T-helper 22 cell (primary cell): ENCODE data around the gene ARID1B.

ENCODE experiments used
- DNase-seq: peaks from one replicate; pipeline ENCODE4 v3.0.0-alpha.2; 2020; ENCODE audit warnings: low read depth

ARID1B gene

DNA sequence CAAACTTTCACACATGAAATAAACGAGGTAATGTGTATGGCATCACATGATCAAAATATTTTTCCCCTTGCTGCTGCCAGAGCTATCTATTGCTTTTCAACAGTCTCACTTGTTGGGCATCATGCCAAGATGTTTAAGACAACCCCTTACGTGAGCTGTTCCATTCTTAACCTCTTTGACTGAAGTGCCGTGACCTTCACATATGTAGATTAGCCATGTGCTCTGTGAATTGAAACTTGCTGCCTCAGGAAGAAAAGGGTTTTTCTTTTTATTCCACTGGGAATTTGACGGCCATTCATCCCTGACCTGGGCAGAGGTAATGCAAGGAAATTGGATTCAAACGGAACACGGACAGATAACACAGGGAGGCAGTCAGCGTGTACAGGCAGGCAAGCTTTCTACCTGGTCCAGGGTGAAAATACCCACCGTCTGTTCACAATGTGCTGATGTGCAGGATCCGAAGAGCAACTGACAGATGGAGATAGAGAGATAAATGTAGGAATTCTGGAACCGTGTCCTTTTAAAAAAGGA, 14.2 kb downstream of the ARID1B start:
- no peak for DNase-seq

DNA sequence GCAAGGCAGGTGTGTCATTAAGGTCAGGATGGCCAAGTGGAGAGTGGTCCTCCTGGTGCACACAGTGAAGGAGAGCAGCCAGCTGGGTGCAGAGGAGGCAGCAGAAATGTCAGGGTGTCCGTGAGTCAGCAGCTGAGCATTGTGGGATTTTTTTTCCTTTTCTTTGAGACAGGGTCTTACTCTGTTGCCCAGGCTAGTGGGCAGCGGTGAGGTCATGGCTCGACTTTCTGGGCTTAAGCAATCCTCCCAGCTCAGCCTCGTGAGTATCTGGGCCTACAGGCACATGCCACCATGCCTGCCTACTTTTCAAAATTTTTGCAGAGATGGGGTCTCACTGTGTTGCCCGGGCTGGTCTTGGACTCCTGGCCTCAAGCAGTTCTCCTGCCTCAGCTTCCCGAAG, 16.0 kb downstream of the ARID1B start:
- DNase-seq: no peak

DNA sequence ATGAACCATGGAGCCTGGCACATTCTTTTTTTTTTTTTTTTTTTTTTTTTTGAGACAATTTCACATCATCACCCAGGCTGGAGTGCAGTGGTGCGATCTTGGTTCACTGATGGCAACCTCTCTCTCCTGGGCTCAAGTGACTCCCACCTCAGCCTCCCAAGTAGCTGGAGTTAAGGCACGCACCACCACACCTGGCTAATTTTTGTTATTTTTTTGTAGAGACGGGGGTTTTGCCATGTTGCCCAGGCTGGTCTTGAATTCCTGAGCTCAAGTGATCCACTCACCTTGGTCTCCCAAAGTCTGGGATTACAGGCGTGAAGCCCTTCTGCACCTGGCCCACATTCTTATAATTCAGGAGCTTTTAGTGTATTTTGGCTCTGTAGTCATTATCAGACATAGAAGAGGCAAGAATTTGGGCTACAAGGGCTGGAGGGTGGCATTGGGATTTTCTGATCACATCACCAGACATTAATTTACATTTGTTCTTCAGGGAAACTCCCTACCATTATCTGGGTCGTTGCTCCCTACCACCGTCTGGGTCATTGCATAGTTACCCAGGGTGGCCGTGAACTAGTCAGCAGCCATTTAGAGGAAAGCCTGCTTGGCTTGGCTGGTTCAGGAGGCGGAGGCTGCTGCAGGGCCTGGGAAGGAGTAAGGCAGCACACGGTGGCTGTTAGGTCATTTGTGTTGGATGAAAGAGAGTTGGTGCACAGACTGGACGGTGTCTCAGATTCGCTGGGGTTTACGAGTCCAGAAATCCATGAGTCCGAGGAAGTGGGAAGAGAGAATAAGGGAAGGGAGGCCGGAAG, 17.6 kb downstream of the ARID1B start:
- peak; percentile 16 for DNase-seq

DNA sequence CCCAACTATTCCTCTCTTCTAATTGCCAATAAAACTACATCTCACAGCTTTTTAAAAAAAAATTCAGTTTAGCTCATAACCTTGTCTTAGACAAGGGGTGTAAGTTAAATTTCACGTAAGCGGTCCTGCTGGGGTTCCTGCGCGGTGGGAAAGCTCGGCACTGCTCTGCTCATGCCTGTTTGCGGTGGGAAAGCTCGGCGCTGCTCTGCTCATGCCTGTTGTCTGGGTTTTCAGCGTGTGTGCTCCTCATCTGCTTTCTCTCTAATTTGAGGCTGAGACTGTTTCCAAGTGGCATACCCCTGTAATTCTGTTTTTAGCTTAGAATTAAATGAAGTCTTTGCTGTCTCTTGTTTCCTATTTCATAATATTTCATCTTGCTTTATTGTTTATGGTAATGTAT, 18.6 kb downstream of the ARID1B start:
- DNase-seq: no peak

DNA sequence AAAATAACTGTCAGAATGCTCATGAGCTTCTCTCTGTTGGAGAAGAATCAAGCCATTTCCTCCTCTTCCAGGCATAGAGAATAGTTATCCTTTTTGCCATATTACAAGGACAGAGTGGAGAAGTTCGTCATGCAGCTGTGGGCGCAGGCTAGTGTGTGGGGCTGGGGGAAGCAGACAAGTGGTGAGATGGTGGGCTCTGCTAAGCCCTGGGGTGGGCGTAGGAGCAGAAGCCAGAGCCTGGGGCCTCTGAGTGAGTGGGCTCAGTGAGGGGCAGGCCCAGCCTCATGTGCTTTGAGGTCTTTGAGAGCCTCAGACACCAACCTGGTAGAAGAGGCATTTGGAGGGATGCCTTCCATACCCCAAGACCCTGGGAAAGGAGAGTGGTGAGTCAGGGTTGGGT, 19.4 kb downstream of the ARID1B start:
- no peak for DNase-seq

DNA sequence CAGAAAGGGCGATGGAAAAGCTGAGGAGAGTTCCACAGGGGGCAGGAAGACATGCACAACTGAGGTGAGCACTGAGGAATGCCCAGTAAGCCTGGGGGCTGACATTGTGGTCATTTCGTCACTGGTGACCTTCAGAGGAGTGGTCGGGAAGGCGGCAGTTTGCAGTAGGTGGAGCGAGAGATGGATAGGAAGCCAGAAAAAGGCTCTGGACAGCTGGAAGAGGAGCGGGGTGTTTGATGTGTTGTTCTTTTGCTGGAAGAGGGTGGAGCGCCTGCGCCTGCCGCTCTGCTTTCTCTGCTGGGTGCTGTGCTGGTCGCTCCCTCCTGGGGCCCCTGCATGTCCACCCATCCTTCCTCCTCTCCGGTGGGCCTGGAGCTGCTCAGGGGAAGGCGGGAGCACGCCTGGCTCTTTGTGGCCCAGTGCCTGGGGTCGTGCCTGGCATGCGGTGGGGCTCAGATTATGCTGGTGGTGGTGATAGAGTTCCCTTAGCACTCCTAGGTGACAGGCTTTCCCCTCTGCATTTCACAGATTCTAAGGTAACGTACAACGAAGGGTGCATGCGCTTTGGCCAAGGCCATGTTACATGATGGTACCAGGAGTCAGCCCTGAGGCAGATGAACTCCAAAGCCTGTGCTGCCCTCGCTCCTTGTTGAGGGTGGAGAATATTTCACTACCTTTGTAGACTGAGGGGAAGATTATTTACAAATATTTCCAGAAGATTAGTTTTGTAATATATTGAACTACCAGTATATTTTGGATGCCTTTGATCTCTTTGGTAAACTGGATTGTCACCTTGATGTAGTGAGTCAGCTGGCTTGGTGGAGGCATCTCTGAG, 20.9 kb downstream of the ARID1B start:
- DNase-seq: no peak

DNA sequence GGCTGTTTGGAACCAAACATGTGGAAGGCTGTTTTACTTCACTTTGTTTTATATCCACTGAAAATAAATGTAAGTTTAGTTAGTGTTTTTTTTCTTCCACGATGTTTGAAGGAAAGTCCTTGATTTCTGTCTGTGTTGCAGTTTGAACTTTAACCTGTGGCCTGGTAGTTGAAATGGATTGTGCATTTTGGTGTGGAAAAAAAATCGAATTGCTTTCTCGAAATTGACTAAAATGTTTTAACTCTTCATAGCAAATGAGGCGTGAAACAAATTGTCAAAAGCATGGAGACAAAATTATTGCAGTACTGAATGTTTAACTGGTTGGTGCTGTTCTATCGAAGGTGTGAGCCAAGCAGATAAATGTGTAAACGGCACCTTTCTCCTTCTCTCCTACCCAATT, 24.5 kb downstream of the ARID1B start:
- no peak for DNase-seq

DNA sequence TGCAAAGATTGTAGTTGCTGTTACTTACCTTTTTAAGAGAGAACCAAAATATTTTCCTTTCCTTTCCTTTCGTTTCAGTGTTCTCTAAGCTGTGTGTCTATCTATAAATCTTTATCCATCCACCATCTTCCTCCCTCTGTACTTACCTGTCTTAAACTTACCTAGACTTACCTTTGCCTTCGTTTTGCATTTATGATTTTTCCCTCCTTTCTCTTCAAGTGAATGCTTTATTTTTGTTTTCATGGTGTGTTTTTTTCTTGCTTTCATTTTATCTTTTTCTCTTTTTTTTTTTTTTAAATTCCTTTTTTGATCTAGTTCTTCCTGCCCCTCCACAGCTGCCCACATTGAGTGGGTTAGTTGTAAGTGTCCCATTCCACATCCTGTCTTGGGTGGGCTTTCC, 26.2 kb downstream of the ARID1B start:
- no peak for DNase-seq

DNA sequence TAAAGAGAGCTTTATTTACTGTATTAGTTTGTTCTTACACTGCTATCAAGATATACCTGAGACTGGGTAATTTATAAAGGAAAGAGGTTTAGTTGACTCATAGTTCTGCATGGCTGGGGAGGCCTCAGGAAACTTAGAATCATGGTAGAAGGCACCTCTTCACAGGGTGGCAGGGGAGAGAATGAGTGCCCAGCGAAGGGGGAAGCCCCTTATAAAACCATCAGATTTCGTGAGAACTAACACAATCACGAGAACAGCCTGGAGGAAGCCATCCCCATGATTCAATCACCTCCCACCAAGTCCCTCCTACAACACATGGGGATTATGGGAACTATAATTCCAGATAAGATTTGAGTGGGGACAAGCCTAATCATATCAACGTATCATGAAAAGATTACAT, 27.2 kb downstream of the ARID1B start:
- no peak for DNase-seq

DNA sequence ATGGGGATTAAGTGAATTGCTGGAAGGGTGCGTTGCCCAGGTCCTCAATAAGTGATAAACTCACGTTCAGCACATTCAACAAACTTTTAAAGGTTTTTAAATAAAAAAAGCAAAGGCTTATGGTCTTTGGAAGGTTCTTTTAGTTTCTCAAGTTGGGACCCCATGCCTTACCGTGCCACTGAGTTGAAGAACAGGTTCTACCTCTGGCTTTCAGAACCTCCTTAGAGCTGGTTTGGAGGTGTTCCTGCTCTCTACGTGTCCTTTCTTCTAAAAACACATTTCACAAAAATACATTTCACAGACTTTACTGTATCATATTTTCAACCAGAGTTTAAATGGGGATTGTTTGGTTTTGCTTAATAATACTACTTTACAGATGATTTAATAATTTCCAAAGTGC, 29.0 kb downstream of the ARID1B start:
- DNase-seq: no peak

DNA sequence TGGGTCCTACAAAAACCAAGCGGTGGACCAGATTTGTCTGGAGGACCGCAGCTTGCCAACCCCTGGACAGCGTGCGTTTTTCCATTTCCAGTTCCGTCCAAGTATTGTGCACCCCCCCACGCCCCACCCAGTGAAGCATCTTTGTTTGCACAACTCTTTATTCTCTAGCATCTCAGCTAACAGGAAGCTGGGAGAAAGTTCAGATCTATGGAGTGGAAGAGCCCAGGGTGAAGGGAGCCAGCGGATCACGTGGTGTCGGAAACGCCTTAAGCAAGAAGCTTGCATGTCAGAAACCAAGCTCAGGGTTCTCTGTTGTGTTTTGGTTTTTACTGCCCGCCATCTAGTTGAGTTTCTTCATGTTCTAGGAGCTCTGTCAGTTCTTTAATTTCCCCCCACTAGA, 29.9 kb downstream of the ARID1B start:
- DNase-seq: no peak

DNA sequence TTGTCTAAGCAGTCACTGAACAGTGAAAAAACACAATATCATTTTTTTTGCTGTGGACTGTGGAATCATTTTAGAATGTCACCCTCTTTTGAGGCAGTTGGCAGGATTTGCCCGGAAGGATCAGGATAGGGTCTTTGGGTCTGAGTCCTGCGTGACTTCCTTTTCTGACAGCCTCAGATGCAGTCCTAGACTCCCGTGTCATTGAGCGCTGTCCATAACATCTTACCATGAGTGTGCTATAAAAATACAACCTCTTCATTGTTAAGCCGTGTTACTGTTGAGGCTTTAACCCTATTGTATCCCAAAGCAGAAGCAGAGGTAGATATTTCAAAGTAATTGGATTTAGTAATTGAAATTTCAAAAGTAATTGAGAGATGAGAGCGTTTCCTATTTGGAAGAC, 30.6 kb downstream of the ARID1B start:
- no peak for DNase-seq

DNA sequence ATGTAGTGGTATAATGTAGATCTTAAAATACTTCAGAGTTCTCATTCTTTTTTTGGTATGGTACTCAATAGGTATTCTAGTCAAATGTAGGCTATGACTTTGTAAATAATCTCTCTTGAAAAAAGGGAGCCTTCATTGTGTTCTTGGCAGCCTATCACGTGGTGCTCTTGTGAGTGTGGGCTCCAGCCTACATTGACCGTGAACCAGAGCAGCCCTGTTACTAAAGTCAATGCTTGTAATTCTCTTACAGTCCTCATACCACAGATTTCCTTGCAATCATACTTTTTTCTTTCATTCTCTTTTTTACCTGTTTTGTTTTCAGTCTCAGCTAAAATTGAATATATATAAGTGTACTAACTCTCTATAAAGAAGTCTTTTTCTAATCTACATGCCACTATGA, 31.1 kb downstream of the ARID1B start:
- no peak for DNase-seq

DNA sequence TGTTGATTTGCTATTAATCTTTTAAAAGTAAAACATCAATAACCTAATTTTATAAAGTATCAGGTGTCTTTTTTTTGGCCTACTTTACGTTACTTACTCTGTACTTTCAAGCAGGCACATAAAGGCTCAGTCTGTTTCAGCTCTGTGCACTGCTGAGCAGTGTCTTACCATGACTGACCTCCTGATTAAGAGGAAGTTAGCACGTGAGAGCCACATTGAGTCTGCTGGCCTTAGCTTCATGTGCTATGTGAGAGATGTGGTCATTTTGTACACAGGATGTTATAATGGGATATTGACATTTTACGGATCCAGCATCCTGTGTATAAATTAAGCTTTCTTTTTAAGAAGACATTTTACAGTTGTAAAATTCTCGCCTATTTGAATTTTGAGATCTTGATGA, 31.9 kb downstream of the ARID1B start:
- DNase-seq: no peak

DNA sequence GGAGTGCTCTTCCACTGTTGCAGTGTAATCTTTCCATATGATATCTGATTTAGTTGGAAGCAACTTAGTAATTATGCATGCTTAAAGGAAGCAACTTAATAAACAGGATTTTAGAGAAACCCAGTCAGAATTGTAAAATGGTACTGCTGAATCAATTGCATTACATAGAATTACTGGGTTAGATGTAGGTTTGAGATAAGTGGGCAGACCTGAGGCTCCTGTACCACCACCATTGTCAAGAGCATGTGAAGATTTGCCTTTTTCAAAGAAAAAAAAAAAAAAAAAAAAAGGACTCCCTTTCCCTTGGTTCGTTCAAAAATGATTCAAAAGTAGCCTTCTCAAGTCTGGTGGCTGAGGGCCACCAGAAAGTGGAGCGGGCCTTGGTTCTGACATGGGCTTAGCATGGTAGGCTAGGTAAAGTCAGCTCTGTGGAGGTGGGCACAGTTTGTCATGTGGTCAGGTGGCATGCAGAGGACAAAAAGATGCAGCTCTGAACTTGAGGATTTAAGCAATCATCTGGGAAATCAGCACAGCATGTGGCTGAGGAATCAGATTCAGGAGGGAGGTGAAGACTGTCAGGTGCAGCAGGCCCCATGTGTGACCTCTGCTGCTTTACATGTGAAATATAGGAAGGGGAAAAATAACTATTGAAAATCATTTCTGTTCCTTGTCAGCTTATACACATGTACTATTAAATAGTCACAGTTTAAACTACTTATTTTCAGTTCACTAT, 32.4 kb downstream of the ARID1B start:
- no peak for DNase-seq

DNA sequence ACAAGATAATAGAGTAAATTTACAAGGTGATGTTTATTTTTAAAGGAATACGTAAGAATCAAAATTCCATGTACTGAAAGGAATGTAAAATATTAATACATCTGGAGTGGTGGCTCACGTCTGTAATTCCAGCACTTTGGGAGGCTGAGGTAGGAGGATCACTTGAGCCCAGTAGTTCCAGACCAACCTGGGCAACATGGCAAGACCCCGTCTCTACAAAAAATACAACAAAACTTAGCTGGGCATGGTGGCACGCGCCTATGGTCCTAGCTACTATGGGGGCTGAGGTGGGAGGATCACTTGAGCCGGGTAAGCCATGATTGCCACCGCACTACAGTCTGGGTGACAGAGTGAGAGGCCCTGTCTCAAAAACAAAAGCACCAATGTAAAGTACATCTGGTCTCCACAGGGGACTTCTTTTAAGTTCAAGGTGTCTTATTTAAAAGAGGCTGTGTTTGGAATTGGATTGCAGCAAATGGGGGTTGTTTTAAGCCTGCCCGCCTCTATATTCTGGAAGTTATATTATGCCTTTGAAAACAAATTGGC, 36.9 kb downstream of the ARID1B start:
- DNase-seq: no peak

DNA sequence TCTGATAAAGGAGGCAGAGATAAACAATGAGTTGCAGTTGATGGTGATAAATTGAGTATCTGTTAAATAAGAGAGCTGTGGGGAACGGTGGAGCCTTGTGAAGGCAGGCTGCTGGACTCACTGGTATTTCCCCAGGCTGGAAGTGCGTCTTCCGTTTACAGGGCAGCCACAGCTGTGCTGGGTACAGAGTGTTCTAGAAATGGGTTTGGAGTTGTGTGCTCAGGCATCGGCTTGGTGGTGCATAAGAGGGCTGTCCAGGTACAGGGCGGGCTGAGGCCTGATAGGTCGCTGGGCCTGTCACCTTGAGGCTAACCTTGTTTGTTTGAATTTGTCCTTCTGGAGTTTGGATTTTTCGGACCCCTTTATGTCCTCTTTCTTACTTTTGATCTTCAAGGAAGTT, 39.3 kb downstream of the ARID1B start:
- DNase-seq: no peak

DNA sequence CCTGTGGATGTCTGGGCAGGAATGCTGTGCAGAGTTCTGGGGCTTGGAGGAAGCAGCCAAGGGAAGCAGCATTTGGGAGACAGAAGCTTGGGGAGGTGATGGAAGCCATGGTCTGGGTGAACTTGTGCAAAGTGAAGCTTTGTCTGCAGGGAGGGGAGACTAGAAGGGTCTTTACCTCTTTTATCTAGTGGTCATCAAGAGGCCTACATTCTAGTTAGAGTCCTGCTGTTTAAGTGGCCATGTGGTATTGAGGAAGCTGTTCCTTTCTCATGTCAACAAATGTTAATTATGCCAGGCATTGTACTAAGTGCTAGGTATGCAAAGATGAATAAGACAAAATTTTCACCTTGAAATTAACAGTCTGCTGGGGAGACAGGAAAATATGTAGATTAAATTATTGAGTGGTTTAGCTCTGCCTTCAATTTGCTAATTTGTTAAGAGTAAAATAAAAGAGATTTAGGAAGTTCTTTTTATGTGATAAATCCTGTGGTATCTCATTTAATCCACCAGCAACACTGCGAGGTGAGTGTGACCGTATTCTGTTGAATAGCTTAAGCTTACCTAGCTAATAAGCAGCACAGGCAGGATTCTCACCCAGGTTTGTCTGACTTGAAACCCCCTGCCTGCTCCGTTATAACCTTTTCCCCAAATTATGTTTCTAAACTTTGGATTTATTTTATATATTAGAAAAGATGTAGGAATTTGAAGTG, 43.1 kb downstream of the ARID1B start:
- no peak for DNase-seq

DNA sequence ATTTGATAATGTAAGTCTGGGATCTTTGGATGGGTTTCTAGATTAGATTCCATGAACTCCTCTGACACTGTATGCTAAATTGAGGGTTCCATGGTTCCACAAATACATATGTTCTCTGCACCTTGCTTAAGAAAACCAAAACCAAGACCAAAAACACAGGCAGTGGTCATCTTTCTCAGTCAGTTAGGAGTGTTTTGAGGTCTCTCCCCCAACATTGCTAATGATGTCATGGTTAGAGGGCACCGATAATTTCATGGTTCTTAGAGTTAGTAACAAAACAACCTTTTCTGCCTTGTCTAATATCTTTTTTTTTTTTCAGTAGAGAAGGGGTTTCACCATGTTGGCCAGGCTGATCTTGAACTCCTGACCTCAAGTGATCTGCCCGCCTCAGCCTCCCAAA, 44.5 kb downstream of the ARID1B start:
- no peak for DNase-seq

DNA sequence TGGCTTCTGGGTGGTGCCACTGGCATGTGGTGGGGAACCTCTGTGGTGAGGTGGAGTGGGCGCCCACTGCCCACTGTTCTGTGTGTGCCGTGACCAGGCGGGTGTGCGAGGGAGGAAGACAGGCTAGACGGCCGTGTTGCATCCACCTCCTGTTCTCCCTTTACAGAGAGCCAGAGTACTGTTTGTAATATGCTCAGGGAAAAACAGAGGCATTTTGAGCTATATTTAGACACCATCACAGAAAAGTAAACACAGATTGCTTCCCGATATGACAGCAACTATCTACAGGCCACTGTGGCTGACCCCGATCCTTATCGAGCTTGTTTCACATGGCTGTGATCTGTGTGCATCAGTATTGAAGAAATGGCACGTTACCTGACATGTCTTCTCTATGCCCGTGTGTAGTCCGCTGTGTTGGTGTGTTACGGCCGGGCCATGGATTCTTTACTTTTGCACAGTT, 45.6 kb downstream of the ARID1B start:
- no peak for DNase-seq

DNA sequence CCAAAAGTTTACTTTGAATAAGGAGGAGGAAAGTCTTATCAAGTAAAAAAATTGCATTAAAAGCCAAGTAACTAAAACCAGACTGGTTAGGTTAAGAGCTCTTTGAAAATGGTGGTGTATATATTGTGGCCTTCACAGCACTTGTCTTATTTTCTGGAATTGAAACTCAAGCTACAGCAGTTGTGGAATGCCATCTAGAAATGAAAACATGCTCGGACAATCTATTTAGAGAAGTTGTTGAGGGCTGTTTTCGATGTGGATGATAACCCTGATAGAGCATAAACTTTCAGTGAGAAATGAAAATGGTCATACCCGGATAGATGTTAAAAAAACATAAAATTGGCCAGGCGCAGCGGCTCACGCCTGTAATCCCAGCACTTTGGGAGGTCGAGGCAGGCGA, 47.0 kb downstream of the ARID1B start:
- no peak for DNase-seq

DNA sequence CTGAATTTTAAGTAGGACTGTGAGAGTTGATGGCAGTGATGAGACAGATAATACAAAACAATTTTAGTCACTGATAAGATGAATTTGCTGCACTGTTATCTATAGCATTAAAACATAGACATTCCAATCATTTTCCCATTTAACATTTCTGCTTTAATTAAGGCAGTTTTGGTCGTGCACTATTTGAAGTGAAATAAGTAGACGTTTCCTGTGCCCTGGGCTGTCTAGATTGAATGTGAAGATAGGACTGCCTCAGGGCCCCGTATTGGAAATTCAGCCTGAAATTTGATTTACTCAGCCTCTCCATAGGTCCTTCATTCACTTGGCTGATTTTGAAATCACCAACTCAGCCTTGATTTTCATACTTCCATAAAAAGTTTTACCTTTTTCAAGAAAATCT, 48.3 kb downstream of the ARID1B start:
- no peak for DNase-seq
